Measurements from ENCODE around the gene RPLP2.

The RPLP2 gene

DNA sequence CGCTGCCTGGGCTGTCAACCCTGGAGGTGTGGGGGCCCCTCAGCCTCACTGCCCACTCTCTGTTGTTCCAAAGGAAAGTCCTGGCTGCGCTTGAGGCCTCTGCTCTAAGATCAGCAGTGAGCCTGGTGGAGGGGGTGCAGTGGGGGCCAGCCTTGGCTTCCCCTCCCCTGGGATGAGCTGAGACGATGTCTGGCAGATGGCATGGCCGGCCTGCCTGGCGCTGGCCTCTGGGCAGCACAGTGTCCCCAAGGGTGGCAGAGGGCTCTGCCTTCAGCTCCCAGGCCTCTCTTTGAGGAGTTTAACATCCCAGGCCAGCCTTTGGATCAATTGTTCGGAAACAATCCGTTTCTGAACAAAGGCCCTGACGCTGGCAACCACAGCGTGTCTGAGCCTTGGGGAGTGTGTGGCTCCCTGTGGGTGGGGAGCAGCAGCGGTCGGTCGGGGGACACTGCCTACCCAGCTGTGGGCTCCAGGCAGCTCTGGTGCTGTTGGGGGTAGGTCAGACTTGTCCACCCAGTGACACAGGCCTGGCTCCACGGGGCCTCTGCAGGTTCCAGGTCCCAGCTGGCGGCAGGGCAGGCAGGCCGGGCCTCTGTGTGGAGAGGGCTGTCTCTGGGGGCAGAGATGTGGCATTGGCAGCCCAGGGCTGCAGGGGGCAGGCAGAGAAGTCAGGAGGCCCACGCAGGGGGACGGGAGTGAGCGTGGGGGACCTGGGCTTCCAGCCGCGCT lies 45.0 kb downstream of the RPLP2 start:
- H3K27ac ChIP-seq: no peak overlapping the region
- TF ChIP-seq ZFX (IDR thresholded peaks at IDR 0.05): no peak
- TF ChIP-seq, protein P1, sequence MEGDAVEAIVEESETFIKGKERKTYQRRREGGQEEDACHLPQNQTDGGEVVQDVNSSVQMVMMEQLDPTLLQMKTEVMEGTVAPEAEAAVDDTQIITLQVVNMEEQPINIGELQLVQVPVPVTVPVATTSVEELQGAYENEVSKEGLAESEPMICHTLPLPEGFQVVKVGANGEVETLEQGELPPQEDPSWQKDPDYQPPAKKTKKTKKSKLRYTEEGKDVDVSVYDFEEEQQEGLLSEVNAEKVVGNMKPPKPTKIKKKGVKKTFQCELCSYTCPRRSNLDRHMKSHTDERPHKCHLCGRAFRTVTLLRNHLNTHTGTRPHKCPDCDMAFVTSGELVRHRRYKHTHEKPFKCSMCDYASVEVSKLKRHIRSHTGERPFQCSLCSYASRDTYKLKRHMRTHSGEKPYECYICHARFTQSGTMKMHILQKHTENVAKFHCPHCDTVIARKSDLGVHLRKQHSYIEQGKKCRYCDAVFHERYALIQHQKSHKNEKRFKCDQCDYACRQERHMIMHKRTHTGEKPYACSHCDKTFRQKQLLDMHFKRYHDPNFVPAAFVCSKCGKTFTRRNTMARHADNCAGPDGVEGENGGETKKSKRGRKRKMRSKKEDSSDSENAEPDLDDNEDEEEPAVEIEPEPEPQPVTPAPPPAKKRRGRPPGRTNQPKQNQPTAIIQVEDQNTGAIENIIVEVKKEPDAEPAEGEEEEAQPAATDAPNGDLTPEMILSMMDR (conservative IDR thresholded peaks at IDR 0.05): no peak

DNA sequence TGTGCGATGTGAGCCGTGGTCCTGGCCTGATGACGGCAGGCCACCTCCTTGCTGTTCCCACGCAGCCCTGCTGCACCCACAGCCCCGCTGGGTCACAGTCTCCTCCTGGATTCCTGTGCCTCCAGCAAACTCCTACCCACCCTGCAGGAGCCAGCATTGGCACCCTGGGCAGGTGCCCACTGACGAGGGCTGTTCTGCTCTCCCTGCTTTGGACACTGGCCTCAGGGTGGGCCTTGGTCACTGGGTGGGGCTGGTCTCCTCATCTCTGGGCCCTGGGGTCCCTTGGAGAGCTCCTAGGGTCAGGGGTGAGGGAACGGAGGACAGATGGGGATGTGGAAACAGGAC lies 45.5 kb downstream of the RPLP2 start:
- TF ChIP-seq ZFX (IDR thresholded peaks at IDR 0.05): no peak
- TF ChIP-seq, protein P1 (conservative IDR thresholded peaks at IDR 0.05): no peak
- H3K27ac ChIP-seq: no peak overlapping the region

DNA sequence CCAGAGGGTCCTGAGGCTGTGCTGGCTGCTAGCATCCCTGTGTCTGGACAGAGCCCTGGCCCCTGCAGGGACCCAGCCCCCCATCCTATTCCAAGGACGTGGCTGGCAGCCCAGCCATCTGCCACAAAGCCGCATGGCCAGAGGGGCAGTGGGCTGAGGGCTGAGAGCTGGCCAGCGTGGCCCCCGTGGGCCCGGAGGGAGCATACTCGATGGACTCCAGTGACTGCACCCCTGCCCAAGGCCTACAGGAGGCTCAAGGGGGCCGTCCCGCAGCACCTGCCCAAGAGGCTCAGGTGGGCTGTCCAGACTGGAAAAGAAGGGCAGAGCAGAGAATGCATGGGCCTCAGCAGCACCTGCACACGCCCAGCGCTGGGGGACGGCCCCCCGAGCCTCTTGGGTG lies 46.0 kb downstream of the RPLP2 start:
- H3K27ac ChIP-seq: no peak overlapping the region
- no peak for TF ChIP-seq ZFX (IDR thresholded peaks at IDR 0.05)
- TF ChIP-seq, protein P1 (conservative IDR thresholded peaks at IDR 0.05): no peak

DNA sequence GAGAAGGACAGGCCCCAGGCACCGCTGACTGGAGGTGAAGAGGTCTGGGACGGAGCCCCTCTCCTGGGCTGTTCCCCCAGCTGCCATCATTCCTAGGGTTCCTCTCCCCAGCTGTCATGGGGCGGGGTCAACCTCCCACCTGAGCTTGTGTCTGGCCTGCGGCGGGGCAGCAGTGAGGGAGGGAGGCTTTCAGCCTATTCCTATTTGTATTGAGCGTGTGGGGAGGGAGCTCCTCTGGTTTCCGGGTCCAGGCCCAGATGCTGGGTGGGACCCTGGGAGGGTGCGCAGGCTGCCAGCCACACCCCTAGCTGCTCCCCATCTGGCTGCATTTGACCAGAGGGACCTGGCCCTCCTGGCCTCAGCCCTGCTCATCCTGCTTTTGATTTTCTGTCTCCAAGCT lies 46.6 kb downstream of the RPLP2 start:
- TF ChIP-seq, protein P1 (conservative IDR thresholded peaks at IDR 0.05): no peak
- TF ChIP-seq ZFX (IDR thresholded peaks at IDR 0.05): no peak
- no peak overlapping the region for H3K27ac ChIP-seq

DNA sequence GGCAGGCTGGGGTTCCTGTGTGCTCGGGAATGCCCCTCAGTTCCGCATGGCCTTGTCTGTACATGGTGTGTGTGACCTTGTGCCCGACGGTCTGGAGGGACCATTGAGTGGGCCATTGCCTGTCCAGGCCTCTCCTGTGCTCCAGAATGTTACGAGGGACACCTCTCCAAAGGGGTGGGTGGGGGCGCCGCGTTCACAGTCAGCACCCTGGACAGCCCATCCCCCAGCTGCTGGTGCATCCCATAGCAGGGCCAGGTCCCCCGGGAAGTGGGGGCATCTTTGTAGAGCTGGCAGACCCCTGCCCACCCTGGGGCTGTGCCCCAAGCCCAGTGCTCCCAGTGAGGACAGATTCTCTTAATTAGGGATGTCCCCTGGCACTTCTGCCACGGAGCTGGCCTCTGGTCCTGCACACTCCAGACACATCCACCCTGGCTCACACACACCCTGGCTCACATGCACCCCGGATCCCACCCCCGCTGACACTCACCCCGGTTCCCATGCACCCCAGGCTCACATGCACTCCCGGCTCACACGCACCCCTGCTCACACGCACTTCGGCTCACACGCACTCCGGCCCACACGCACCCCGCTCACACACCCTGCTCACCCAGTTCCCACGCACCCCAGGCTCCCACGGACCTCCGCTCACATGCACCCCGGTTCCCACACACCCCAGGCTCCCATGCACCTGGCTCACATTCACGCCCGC lies 48.4 kb downstream of the RPLP2 start:
- H3K27ac ChIP-seq: no peak overlapping the region
- no peak for TF ChIP-seq ZFX (IDR thresholded peaks at IDR 0.05)
- TF ChIP-seq, protein P1 (conservative IDR thresholded peaks at IDR 0.05): no peak

DNA sequence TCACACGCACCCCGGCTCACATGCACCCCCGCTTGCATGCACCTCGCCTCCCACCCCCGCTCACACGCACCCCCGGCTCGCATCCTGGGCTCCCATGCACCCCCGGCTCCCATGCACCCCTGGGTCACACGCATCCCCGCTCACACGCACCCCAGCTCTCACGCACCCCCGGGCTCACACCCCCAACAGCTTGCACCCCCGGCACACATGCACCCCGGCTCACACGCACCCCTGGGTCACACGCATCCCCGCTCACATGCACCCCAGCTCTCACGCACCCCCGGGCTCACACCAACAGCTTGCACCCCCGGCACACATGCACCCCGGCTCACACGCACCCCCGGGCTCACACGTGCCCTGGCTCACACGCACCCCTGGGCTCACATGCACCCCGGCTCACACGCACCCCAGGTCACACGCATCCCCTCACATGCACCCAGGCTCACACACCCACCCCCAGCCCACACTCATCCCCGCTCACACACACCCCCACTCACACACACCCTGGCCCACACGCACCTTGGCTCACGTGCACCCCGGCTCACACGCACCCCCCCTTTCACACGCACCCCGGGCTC lies 49.1 kb downstream of the RPLP2 start:
- TF ChIP-seq, protein P1 (conservative IDR thresholded peaks at IDR 0.05): no peak
- TF ChIP-seq ZFX (IDR thresholded peaks at IDR 0.05): no peak

More for the DNA sequence above, 49.1 kb downstream of the RPLP2 start:
- no peak overlapping the region for H3K27ac ChIP-seq

Measured in C4-2B (cell line).